RWPE2 (cell line): ENCODE data around the gene HMCN2.
"Not testable (repeated sequence)": the region's sequence is repeated elsewhere in the genome, so short reads cannot be mapped to it uniquely, and the experiment has no call there.

Source experiments
- ATAC-seq: fragments of 200-7000 bp; cut with Tn5 transposase; 3 replicates; pipeline ENCODE4 v1.9.1; 2021; ENCODE audit warnings: low read depth
- DNase-seq: peaks from one replicate; pipeline ENCODE4 v3.0.0-alpha.2; 2020; ENCODE audit warnings: low spot score
- H3K27ac ChIP-seq: fragments of 450-650 bp; 2 replicates; pipeline ENCODE4 v1.5.1; 2017; ENCODE audit warnings: mild to moderate bottlenecking; ENCODE audit not compliant: poor library complexity, severe bottlenecking
- H3K27me3 ChIP-seq: fragments of 250-450 bp; sonication (Bioruptor Pico); 2 replicates; pipeline ENCODE4 v1.5.1; 2021; ENCODE audit warnings: mild to moderate bottlenecking, moderate library complexity; ENCODE audit not compliant: insufficient read depth, poor library complexity, severe bottlenecking
- H3K36me3 ChIP-seq: fragments of 250-450 bp; sonication (Bioruptor Pico); 2 replicates; pipeline ENCODE4 v1.5.1; 2020; ENCODE audit warnings: low read depth, mild to moderate bottlenecking, moderate library complexity
- H3K4me1 ChIP-seq: fragments of 250-450 bp; sonication (Bioruptor Pico); 2 replicates; pipeline ENCODE4 v1.5.1; 2021; ENCODE audit warnings: mild to moderate bottlenecking, moderate library complexity; ENCODE audit not compliant: insufficient read depth, poor library complexity, severe bottlenecking
- H3K4me3 ChIP-seq: fragments of 250-450 bp; sonication (Bioruptor Pico); 2 replicates; pipeline ENCODE4 v1.5.1; 2021; ENCODE audit warnings: mild to moderate bottlenecking, moderate library complexity; ENCODE audit not compliant: severe bottlenecking
- H3K9me3 ChIP-seq: fragments of 250-450 bp; sonication (Bioruptor Pico); 2 replicates; pipeline ENCODE4 v1.5.1; 2021; ENCODE audit warnings: mild to moderate bottlenecking, moderate library complexity; ENCODE audit not compliant: severe bottlenecking
- CTCF ChIP-seq: fragments of 450-650 bp; IDR thresholded peaks from one replicate; pipeline ENCODE4 v1.5.1; 2017; ENCODE audit warnings: mild to moderate bottlenecking, moderate library complexity; ENCODE audit not compliant: poor library complexity, severe bottlenecking

The HMCN2 gene

DNA sequence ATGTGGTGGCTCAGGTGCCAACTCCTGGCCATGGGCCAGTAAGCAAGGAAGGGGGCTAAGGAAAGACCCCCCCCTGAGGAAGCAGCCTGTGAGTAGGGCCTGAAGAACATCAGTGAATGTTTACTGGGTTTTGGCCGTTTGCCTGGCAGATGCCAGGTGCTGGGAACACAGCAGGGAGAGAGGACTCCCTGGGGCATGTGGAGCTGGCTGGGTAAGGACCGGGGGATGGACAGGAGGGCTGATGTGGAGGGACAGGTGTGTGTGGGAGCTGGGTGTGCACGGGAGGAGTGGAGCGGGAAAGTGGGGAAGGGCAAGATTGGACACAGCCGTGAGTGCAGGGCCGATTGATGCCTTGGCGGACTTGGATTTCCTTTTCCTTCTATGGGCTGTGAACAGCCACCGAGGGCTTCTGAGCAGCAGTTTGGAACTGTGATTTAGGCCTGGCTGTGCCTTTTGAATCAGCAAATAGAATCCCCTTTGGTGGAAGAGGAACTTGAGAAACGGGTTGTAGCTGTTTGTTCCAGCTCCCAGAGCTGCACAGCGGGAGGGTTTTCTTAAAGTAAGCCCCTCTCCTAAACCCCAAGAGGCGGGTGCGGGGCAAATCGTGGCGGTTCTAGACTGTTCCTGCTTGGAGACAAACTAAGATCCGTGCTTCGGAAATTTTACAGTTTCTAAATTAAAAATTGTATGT, 3.1 kb downstream of the HMCN2 start:
- H3K4me3 ChIP-seq = no peak overlapping the region
- H3K36me3 ChIP-seq = no peaks in the 10 kb centered on the region
- no peak for TF ChIP-seq CTCF
- no peaks in the 10 kb centered on the region for H3K4me1 ChIP-seq
- H3K9me3 ChIP-seq = no peaks in the 10 kb centered on the region
- H3K27ac ChIP-seq = no peak overlapping the region
- ATAC-seq (no peak), DNase-seq (no peak)
- peaks cover 45% of the 10 kb centered on the region for H3K27me3 ChIP-seq

- ATAC-seq (no peak), DNase-seq (no peak)
- H3K27me3 ChIP-seq = peaks cover 20% of the 10 kb centered on the region
- no peak overlapping the region for H3K4me3 ChIP-seq
- TF ChIP-seq CTCF = no peak
- H3K27ac ChIP-seq = no peak overlapping the region
- H3K9me3 ChIP-seq = no peaks in the 10 kb centered on the region
- H3K4me1 ChIP-seq = no peaks in the 10 kb centered on the region
- no peaks in the 10 kb centered on the region for H3K36me3 ChIP-seq
Measured at GRCh38 chr9:130271473-130271872, 5.9 kb downstream of the HMCN2 start.

DNA sequence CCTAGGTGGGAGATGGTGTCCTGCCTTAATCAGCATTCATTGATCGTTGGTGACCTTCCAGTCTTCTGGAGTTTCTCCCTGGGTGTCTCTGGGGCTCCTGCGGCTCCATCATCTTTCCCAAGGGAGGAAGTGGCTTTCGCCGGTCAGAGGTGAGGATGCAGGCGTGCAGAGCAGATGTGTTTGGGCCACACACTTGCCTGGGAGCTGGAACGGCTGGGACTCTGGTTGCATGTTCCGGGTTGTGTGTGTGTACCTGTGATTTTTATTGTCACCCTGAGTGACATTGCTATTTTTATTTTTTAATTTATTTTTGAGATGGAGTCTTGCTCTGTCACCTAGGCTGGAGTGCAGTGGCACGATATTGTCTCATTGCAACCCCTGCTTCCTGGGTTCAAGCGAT, 9.6 kb downstream of the HMCN2 start:
- DNase-seq (no peak), ATAC-seq (no peak)
- Histone ChIP-seq H3K27ac (no peak overlapping the region), H3K27me3 (peaks cover 3% of the 10 kb centered on the region), H3K9me3 (no peaks in the 10 kb centered on the region), H3K36me3 (no peaks in the 10 kb centered on the region), H3K4me1 (no peaks in the 10 kb centered on the region), H3K4me3 (no peak overlapping the region)
- no peak for TF ChIP-seq CTCF

DNA sequence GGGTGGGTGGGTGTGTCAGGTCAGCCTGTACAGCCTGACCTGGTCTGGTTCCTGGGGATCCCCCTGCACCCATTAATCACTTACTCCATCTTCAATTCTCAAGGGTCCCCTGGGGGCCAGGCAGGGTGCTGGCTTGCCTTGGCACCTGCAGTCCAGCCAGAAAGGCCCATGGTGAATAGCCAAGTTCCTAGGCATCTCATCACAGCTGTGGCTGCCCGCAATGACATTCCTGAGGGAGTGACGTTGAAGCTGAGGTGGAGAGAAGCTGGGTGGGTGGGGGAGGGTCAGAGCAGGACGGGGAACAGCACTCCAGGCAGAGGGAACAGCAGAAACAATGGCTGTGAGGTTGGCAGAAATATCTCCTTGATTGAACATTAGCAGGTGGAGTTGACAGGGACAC, 10.6 kb downstream of the HMCN2 start:
- H3K27ac ChIP-seq = no peak overlapping the region
- H3K27me3 ChIP-seq = peaks cover 3% of the 10 kb centered on the region
- H3K36me3 ChIP-seq = no peaks in the 10 kb centered on the region
- H3K9me3 ChIP-seq = no peaks in the 10 kb centered on the region
- no peak for ATAC-seq
- TF ChIP-seq CTCF = no peak
- DNase-seq = no peak
- no peaks in the 10 kb centered on the region for H3K4me1 ChIP-seq
- no peak overlapping the region for H3K4me3 ChIP-seq

- no peak for ATAC-seq
- no peak for TF ChIP-seq CTCF
- H3K27me3 ChIP-seq = peaks cover 3% of the 10 kb centered on the region
- no peak overlapping the region for H3K27ac ChIP-seq
- no peak overlapping the region for H3K4me3 ChIP-seq
- no peaks in the 10 kb centered on the region for H3K9me3 ChIP-seq
- no peaks in the 10 kb centered on the region for H3K36me3 ChIP-seq
- no peaks in the 10 kb centered on the region for H3K4me1 ChIP-seq
- DNase-seq = no peak
Measured at GRCh38 chr9:130276955-130277354, 11.4 kb downstream of the HMCN2 start.

- not testable (repeated sequence) for H3K27ac ChIP-seq, DNase-seq, H3K4me3 ChIP-seq, H3K27me3 ChIP-seq, H3K4me1 ChIP-seq, H3K36me3 ChIP-seq, ATAC-seq, H3K9me3 ChIP-seq
Measured at GRCh38 chr9:130277525-130277924, 12.0 kb downstream of the HMCN2 start.
